Keratinocyte (primary cell): Measurements from ENCODE around the gene PKD2. TPM values are rescaled to one million over a fixed set of nuclear protein-coding genes. Genes with fewer than 3 reads are reported as not detected.
A peak's percentile ranks its signal among the peaks of the same experiment; 100 is the strongest.

Source experiments
- DNase-seq: peaks from one replicate; pipeline ENCODE4 v3.0.0-alpha.2; 2011; ENCODE audit warnings: low read depth, missing footprints, low spot score
- FAIRE-seq: peaks from 2 replicates; lab custom pipeline; 2011; peaks lifted over from hg19 to GRCh38; lab: Jason Lieb, UNC
- H2AFZ ChIP-seq: 2 replicates; pipeline ENCODE4 v1.6.0; 2012; ENCODE audit warnings: low read length, control low read depth, inconsistent platforms; ENCODE audit not compliant: control insufficient read depth
- H3K27ac ChIP-seq: 2 replicates; pipeline ENCODE4 v1.5.1; 2011; ENCODE audit warnings: low read length; ENCODE audit not compliant: control insufficient read depth, insufficient read depth
- H3K27me3 ChIP-seq: 3 replicates; pipeline ENCODE4 v1.6.0; 2011; ENCODE audit warnings: low read length; ENCODE audit not compliant: control insufficient read depth, insufficient read depth; ENCODE audit errors: extremely low read depth
- H3K36me3 ChIP-seq, 2 experiments: 2 replicates in 1 of 2; 3 replicates in 1 of 2; pipeline ENCODE4 v1.5.1; 2011; ENCODE audit warnings: low read length in 2 of 2, mild to moderate bottlenecking in 1 of 2; ENCODE audit not compliant: control insufficient read depth in 2 of 2, insufficient read depth in 2 of 2; ENCODE audit errors: extremely low read depth in 1 of 2
- H3K4me1 ChIP-seq: 3 replicates; pipeline ENCODE4 v1.5.1; 2011; ENCODE audit warnings: low read length; ENCODE audit not compliant: control insufficient read depth, insufficient read depth; ENCODE audit errors: extremely low read depth
- H3K4me2 ChIP-seq: 3 replicates; pipeline ENCODE4 v1.6.0; 2011; ENCODE audit warnings: low read depth, low read length; ENCODE audit not compliant: control insufficient read depth, insufficient read depth; ENCODE audit errors: extremely low read depth
- H3K4me3 ChIP-seq, 3 experiments: fragments of 200-600 bp in 1 of 3; sonication (generic) in 1 of 3; 2 replicates in 2 of 3; 3 replicates in 1 of 3; pipeline ENCODE4 v1.5.1; 2011 to 2016; ENCODE audit warnings: low read length in 3 of 3, mild to moderate bottlenecking in 3 of 3, control low read depth in 2 of 3, inconsistent platforms in 1 of 3, low read depth in 1 of 3, mixed read lengths in 1 of 3, mixed run types in 1 of 3, moderate library complexity in 1 of 3; ENCODE audit not compliant: control insufficient read depth in 2 of 3, insufficient read depth in 2 of 3; ENCODE audit errors: extremely low read depth in 1 of 3
- H3K79me2 ChIP-seq: 2 replicates; pipeline ENCODE4 v1.6.0; 2012; ENCODE audit warnings: low read length; ENCODE audit not compliant: control insufficient read depth, insufficient read depth
- H3K9ac ChIP-seq: 3 replicates; pipeline ENCODE4 v1.6.0; 2011; ENCODE audit warnings: low read length; ENCODE audit not compliant: control insufficient read depth, insufficient read depth; ENCODE audit errors: extremely low read depth
- H3K9me1 ChIP-seq: 3 replicates; pipeline ENCODE4 v1.6.0; 2011; ENCODE audit warnings: low read length; ENCODE audit not compliant: control insufficient read depth, insufficient read depth; ENCODE audit errors: extremely low read depth
- H3K9me3 ChIP-seq: 2 replicates; pipeline ENCODE4 v1.5.1; 2012; ENCODE audit warnings: low read depth, low read length; ENCODE audit not compliant: control insufficient read depth
- H4K20me1 ChIP-seq: 3 replicates; pipeline ENCODE4 v1.6.0; 2011; ENCODE audit warnings: low read length; ENCODE audit not compliant: control insufficient read depth, insufficient read depth; ENCODE audit errors: extremely low read depth
- CTCF ChIP-seq, 3 experiments: IDR thresholded peaks in 1 of 3; conservative IDR thresholded peaks in 1 of 3; optimal IDR thresholded peaks in 1 of 3; 2 replicates in 2 of 3; 3 replicates in 1 of 3; pipeline versions ENCODE3 to v1.5.1; 2011; ENCODE audit warnings: low read length in 3 of 3, mild to moderate bottlenecking in 3 of 3, moderate library complexity in 2 of 3, control low read depth in 1 of 3, inconsistent platforms in 1 of 3; ENCODE audit not compliant: insufficient read depth in 2 of 3; ENCODE audit errors: extremely low read depth in 1 of 3
- EZH2 ChIP-seq: IDR thresholded peaks from one replicate; pipeline ENCODE4 v1.6.1; 2012; ENCODE audit warnings: inconsistent platforms, mild to moderate bottlenecking, low read length, moderate library complexity
- dilution Hi-C: fragments of 300-500 bp; cut with MboI; formaldehyde crosslinking; loops from one replicate; pipeline ENCODE4 v1.7.0; 2020; ENCODE audit warnings: low sequenced_read_pairs; ENCODE audit not compliant: extremely low pct_ligation_motif_present
- polyA plus RNA-seq, 5 experiments: library from polyadenylated mRNA; depleted of rRNA in 3 of 5; stranded (reverse) in 3 of 5; stranded (forward) in 1 of 5; unstranded in 1 of 5; fragments of >200 nt; gene quantifications; 1 replicate in 1 of 5; 2 replicates in 3 of 5; 3 replicates in 1 of 5; pipeline versions ENCODE4 v1.2.1 to v1.2.3, GENCODE V29; 2011 to 2012; ENCODE audit warnings: missing spikeins in 2 of 5, low read depth in 1 of 5, low replicate concordance in 1 of 5

Gene PKD2
- polyA plus RNA-seq, 1 donor (not counting 4 experiments of a cell fraction or from before 2014, with no cell fraction given), result 21.5 TPM

- dilution Hi-C loops, result no loop called here
- TF ChIP-seq CTCF (optimal IDR thresholded peaks at IDR 0.05 in 1 of 3, IDR thresholded peaks at IDR 0.05 in 1 of 3, conservative IDR thresholded peaks at IDR 0.05 in 1 of 3; ENCODE audit: extremely low read depth in 1 of 3, insufficient read depth in 2 of 3, low read length in 3 of 3), result no peak
- TF ChIP-seq EZH2, result no peak
- FAIRE-seq, result peak; percentile 36
- peaks cover 18 to 19% of the 10 kb centered on the region in 2 experiments for H3K36me3 ChIP-seq
- no peak overlapping the region for H3K4me3 ChIP-seq
- no peaks in the 10 kb centered on the region for H3K27me3 ChIP-seq
- no peaks in the 10 kb centered on the region for H3K9me3 ChIP-seq
- H3K27ac ChIP-seq, result no peak overlapping the region
- no peaks in the 10 kb centered on the region for H3K4me1 ChIP-seq
- no peak overlapping the region for H3K4me2 ChIP-seq
- H2AFZ ChIP-seq, result no peak overlapping the region
- no peak overlapping the region for H3K9ac ChIP-seq
- H3K79me2 ChIP-seq, result no peaks in the 10 kb centered on the region
- DNase-seq, result no peak
- H4K20me1 ChIP-seq, result no peaks in the 10 kb centered on the region
- no peaks in the 10 kb centered on the region for H3K9me1 ChIP-seq
Measured at GRCh38 chr4:88045021-88045420, 37.6 kb downstream of the PKD2 start.

- no peak for TF ChIP-seq CTCF (optimal IDR thresholded peaks at IDR 0.05 in 1 of 3, IDR thresholded peaks at IDR 0.05 in 1 of 3, conservative IDR thresholded peaks at IDR 0.05 in 1 of 3; ENCODE audit: extremely low read depth in 1 of 3, insufficient read depth in 2 of 3, low read length in 3 of 3)
- no peak for TF ChIP-seq EZH2
- DNase-seq (no peak), FAIRE-seq (no peak)
- H3K36me3 ChIP-seq, result peaks cover 5 to 9% of the 10 kb centered on the region in 2 experiments
- no peaks in the 10 kb centered on the region for H3K27me3 ChIP-seq
- H3K27ac ChIP-seq, result no peak overlapping the region
- no peaks in the 10 kb centered on the region for H3K4me1 ChIP-seq
- H2AFZ ChIP-seq, result no peak overlapping the region
- no peaks in the 10 kb centered on the region for H3K79me2 ChIP-seq
- H4K20me1 ChIP-seq, result no peaks in the 10 kb centered on the region
- H3K4me2 ChIP-seq, result no peak overlapping the region
- H3K9ac ChIP-seq, result no peak overlapping the region
- no peaks in the 10 kb centered on the region for H3K9me1 ChIP-seq
- H3K9me3 ChIP-seq, result no peaks in the 10 kb centered on the region
- H3K4me3 ChIP-seq, result no peak overlapping the region
- dilution Hi-C loops, result no loop called here
Measured at GRCh38 chr4:88054229-88054628, 46.8 kb downstream of the PKD2 start.
